ENCODE data around the gene TOP3A. TPM values are rescaled to one million over a fixed set of nuclear protein-coding genes. Genes with fewer than 3 reads are reported as not detected.

Gene TOP3A
- total RNA-seq, 1 donor from 2014 or later, result 52.8 TPM

DNA sequence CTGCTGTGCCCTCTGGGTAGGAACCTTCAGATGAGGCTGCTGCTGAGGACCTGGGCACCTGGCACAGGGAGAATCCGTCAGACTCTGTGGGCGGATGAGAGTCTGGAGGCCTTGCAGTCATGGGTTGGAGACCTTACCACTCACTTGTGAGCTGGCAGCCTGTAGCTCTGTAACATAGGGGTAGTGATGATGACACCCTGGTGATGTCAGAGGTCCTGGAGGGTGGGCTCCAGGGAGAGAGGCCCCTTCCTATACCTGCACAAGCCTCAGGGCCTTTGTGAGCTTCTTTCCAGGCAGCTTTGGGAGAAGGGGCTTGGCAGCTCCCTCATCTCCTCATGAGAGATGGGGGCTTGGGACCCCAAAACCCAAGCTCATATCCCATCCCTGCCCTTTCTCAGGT is 52.7 kb downstream of the TOP3A start:
- peaks cover 12 to 37% of the 10 kb centered on the region in 2 donors for H3K4me1 ChIP-seq
- TF ChIP-seq, protein P1, sequence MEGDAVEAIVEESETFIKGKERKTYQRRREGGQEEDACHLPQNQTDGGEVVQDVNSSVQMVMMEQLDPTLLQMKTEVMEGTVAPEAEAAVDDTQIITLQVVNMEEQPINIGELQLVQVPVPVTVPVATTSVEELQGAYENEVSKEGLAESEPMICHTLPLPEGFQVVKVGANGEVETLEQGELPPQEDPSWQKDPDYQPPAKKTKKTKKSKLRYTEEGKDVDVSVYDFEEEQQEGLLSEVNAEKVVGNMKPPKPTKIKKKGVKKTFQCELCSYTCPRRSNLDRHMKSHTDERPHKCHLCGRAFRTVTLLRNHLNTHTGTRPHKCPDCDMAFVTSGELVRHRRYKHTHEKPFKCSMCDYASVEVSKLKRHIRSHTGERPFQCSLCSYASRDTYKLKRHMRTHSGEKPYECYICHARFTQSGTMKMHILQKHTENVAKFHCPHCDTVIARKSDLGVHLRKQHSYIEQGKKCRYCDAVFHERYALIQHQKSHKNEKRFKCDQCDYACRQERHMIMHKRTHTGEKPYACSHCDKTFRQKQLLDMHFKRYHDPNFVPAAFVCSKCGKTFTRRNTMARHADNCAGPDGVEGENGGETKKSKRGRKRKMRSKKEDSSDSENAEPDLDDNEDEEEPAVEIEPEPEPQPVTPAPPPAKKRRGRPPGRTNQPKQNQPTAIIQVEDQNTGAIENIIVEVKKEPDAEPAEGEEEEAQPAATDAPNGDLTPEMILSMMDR (IDR thresholded peaks at IDR 0.05), result no peak
- no peak for DNase-seq (ENCODE audit: low spot score in 2 of 2)
- no peaks in the 10 kb centered on the region for H3K27me3 ChIP-seq
- H3K4me3 ChIP-seq, result no peak overlapping the region
- no peaks in the 10 kb centered on the region for H3K9me3 ChIP-seq
- H3K36me3 ChIP-seq, result peaks cover 29 to 37% of the 10 kb centered on the region in 2 donors
- peak overlapping the region; percentile 93 to 96 for H3K27ac ChIP-seq
- intact Hi-C loops (cut with DNase I), result no loop called here

DNA sequence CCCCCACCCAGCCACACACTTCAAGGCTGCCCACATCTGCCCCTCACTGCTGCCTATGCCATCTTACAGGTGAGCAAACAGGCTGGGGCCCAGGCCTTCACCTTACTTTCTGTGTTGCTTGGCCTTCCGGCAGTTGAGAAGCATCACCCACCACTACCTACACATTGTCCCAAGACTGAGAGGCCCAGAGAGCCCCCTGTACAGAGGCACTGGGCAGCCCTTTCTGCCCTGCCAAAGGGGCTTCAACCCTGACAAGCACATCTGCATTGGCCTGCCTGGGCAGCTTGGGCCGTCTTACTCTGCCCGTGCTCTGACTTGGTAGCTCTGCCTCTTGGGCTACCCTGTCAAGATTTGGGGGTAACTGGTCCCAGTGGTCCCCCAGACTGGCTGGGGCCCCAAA is 53.1 kb downstream of the TOP3A start:
- no peak for DNase-seq (ENCODE audit: low spot score in 2 of 2)
- H3K4me1 ChIP-seq, result peaks cover 16 to 42% of the 10 kb centered on the region in 2 donors
- no peaks in the 10 kb centered on the region for H3K27me3 ChIP-seq
- H3K9me3 ChIP-seq, result no peaks in the 10 kb centered on the region
- intact Hi-C loops (cut with DNase I), result loop anchor here (2.0 kb wide), 1 partner anchor 101 kb away; the partner anchor contains the start of gene SHMT1
- peak overlapping the region; percentile 69 to 76 for H3K4me3 ChIP-seq
- TF ChIP-seq, protein P1 (IDR thresholded peaks at IDR 0.05), result no peak
- peak overlapping the region; percentile 93 to 96 for H3K27ac ChIP-seq
- peaks cover 29 to 37% of the 10 kb centered on the region in 2 donors for H3K36me3 ChIP-seq

DNA sequence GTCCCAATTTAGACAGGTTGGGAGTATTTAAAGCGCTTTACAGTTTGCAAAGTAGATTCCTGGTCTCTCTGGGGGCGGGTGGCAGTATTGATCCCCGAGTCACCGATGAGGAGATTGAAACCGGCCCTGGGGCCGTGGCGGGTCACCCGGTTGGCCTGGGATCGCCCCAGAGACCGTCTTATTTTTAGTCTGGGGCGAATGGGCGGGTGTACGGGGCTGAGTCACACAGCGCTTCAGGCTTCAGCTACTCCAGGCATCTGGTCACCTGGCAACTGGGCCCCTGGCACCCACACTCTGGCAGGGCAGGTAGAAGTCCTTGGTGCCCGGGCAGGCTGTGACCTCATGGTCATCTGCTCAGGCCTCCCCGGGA is 53.7 kb downstream of the TOP3A start:
- peak; percentile 85 to 90 for DNase-seq (ENCODE audit: low spot score in 2 of 2)
- Histone ChIP-seq H3K27ac (peak overlapping the region; percentile 93 to 96), H3K4me3 (peak overlapping the region; percentile 69 to 76), H3K4me1 (peaks cover 21 to 44% of the 10 kb centered on the region in 2 donors), H3K27me3 (no peaks in the 10 kb centered on the region), H3K9me3 (no peaks in the 10 kb centered on the region), H3K36me3 (peaks cover 33 to 40% of the 10 kb centered on the region in 2 donors)
- TF ChIP-seq, protein P1 (IDR thresholded peaks at IDR 0.05), result no peak
- intact Hi-C loops (cut with DNase I), result loop anchor here (2.0 kb wide), 1 partner anchor 102 kb away; the partner anchor contains the start of gene SHMT1

DNA sequence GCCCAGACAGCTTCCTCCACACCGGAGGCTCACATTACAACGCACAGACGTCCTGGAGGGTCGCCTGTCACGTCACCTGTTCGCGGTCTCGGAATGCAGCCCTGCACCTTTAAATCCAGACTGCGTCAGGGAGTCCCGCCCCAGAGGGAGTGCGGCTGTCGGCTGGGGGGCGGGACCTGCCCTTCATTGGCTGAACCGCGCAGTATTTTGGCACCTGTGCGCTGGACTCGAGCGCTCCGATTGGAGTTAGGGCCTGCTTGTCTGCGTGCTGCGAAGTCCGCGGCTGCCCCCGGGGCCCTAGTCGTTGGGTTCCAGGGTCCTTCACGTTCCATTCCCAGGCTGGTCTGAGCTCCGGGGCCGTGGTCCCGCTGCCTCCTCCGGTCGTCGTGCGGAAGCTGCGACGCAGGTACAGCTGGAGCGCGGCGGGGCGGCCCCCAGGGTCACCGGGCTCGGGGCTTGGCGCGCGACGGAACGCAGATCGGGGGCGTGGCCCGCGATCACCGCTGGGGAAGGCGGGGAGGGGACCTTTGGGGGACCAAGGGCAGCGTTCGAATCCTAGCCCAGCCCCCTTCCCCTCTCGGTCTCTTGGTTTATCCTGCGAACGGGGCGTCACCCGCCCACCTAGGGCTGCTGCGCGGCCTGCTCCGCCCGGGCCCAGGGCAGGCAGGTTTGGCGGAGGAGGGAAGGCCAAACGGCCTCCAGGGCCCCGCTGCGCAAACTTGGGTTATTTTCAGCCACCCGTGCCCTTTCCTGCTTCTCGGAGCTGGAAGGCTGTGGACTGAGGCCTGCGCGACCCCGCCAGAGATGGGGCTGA is 54.3 kb downstream of the TOP3A start, which contains the start of gene MIEF2:
Gene MIEF2, plus strand, starts transcription at position 331 of the 814 bp plus-strand sequence. CDS start 2,059 bp downstream, outside the sequence.
- H3K27me3 ChIP-seq, result no peaks in the 10 kb centered on the region
- peaks cover 38 to 40% of the 10 kb centered on the region in 2 donors for H3K36me3 ChIP-seq
- DNase-seq (ENCODE audit: low spot score in 2 of 2), result peak; percentile 84 to 97
- peak within 1 kb of the TSS; percentile 69 to 76 for H3K4me3 ChIP-seq
- peak within 1 kb of the TSS; percentile 93 to 96 for H3K27ac ChIP-seq
- no peaks in the 10 kb centered on the region for H3K9me3 ChIP-seq
- peaks cover 22 to 44% of the 10 kb centered on the region in 2 donors for H3K4me1 ChIP-seq
- intact Hi-C loops (cut with DNase I), result loop anchor here (1.0 to 2.0 kb wide), 2 partner anchors 35 to 102 kb away; partner anchors contain the start of genes LLGL1 and SHMT1
- TF ChIP-seq, protein P1 (IDR thresholded peaks at IDR 0.05), result no peak

DNA sequence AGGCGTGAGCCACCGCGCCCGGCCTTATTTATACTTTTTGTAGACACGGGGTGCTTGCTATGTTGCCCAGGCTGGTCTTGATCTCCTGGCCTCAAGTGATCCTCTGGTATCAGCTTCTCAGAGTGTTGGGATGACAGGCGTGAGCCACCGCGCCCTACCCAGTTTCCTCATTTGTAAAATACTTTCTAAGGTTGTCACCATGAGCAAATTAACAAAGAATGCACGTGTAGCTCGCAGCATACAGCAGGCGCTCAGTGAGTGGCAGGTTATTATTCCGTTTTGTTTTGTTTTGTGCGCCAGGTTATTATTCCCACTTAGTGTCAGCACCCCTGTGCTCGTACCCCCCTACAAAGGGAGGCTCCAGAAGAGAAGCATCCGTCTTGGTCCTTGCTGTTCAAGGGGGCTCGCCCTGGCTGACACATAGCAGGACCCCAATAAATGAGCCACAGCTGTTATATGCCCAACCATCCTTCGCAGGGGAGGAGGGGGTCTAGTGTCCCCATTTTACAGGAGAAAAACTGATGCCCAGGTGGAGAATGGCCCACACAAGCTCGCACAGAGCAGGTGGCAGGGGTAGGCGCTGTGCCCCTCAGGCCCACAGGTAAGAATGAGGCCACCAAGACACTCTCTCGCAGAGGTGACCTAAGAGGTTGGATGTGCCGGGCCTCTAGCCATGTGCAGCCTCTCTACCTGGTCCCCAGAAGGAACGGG is 55.0 kb downstream of the TOP3A start:
- Histone ChIP-seq H3K27ac (peak overlapping the region; percentile 93 to 96), H3K4me3 (peak overlapping the region; percentile 69 to 76), H3K4me1 (peaks cover 22 to 44% of the 10 kb centered on the region in 2 donors), H3K36me3 (peaks cover 38 to 40% of the 10 kb centered on the region in 2 donors), H3K9me3 (no peaks in the 10 kb centered on the region), H3K27me3 (no peaks in the 10 kb centered on the region)
- intact Hi-C loops (cut with DNase I), result loop anchor here (1.0 to 5.0 kb wide), 3 partner anchors 34 to 103 kb away; partner anchors contain the start of genes LLGL1 and SHMT1
- TF ChIP-seq, protein P1 (IDR thresholded peaks at IDR 0.05), result no peak
- no peak for DNase-seq (ENCODE audit: low spot score in 2 of 2)
